ENCODE data around the gene NFAT5.
"Not testable (repeated sequence)": the region's sequence is repeated elsewhere in the genome, so short reads cannot be mapped to it uniquely, and the experiment has no call there.

NFAT5 gene

GRCh38 chr16:69626256-69626655 lies 60.5 kb downstream of the NFAT5 start:
- Histone ChIP-seq H3K9ac (ENCODE audit: insufficient read length, low read depth) (no peak overlapping the region), H3K36me3 (ENCODE audit: insufficient read depth, insufficient read length, low read length) (peaks cover 16% of the 10 kb centered on the region), H3K27me3 (ENCODE audit: insufficient read depth, insufficient read length) (no peaks in the 10 kb centered on the region), H3K9me3 (ENCODE audit: insufficient read depth, low read length) (no peaks in the 10 kb centered on the region), H3K4me1 (ENCODE audit: insufficient read depth, insufficient read length) (no peaks in the 10 kb centered on the region), H3K4me3 (ENCODE audit: insufficient read length, low read depth) (no peak overlapping the region)
- TF ChIP-seq SUZ12 (IDR thresholded peaks at IDR 0.05; ENCODE audit: extremely low read depth, insufficient read depth, insufficient read length) (no peak), ZNF274 (IDR thresholded peaks at IDR 0.05; ENCODE audit: low read depth, low read length) (no peak), YY1 (IDR thresholded peaks at IDR 0.05; ENCODE audit: insufficient read depth, insufficient read length) (no peak)
- no peak for DNase-seq (ENCODE audit: low read depth, low spot score)

GRCh38 chr16:69632828-69633227 lies 67.1 kb downstream of the NFAT5 start:
- no peak for DNase-seq (ENCODE audit: low read depth, low spot score)
- Histone ChIP-seq H3K4me1 (ENCODE audit: insufficient read depth, insufficient read length) (no peaks in the 10 kb centered on the region), H3K27me3 (ENCODE audit: insufficient read depth, insufficient read length) (no peaks in the 10 kb centered on the region), H3K36me3 (ENCODE audit: insufficient read depth, insufficient read length, low read length) (peaks cover 29% of the 10 kb centered on the region), H3K4me3 (ENCODE audit: insufficient read length, low read depth) (no peak overlapping the region), H3K9ac (ENCODE audit: insufficient read length, low read depth) (no peak overlapping the region), H3K9me3 (ENCODE audit: insufficient read depth, low read length) (peaks cover 12% of the 10 kb centered on the region; the same call in 1 of the 2 replicates)
- no peak for TF ChIP-seq SUZ12 (IDR thresholded peaks at IDR 0.05; ENCODE audit: extremely low read depth, insufficient read depth, insufficient read length)
- TF ChIP-seq ZNF274 (IDR thresholded peaks at IDR 0.05; ENCODE audit: low read depth, low read length), result no peak
- no peak for TF ChIP-seq YY1 (IDR thresholded peaks at IDR 0.05; ENCODE audit: insufficient read depth, insufficient read length)

GRCh38 chr16:69633375-69633774 lies 67.6 kb downstream of the NFAT5 start:
- Histone ChIP-seq H3K4me3 (ENCODE audit: insufficient read length, low read depth) (no peak overlapping the region), H3K9ac (ENCODE audit: insufficient read length, low read depth) (no peak overlapping the region), H3K36me3 (ENCODE audit: insufficient read depth, insufficient read length, low read length) (peaks cover 29% of the 10 kb centered on the region), H3K27me3 (ENCODE audit: insufficient read depth, insufficient read length) (no peaks in the 10 kb centered on the region), H3K9me3 (ENCODE audit: insufficient read depth, low read length) (peaks cover 12% of the 10 kb centered on the region; the same call in 1 of the 2 replicates), H3K4me1 (ENCODE audit: insufficient read depth, insufficient read length) (no peaks in the 10 kb centered on the region)
- DNase-seq (ENCODE audit: low read depth, low spot score), result no peak
- TF ChIP-seq ZNF274 (IDR thresholded peaks at IDR 0.05; ENCODE audit: low read depth, low read length), result no peak
- TF ChIP-seq SUZ12 (IDR thresholded peaks at IDR 0.05; ENCODE audit: extremely low read depth, insufficient read depth, insufficient read length), result no peak
- no peak for TF ChIP-seq YY1 (IDR thresholded peaks at IDR 0.05; ENCODE audit: insufficient read depth, insufficient read length)

GRCh38 chr16:69636563-69637146 lies 70.9 kb downstream of the NFAT5 start:
- H3K4me3 ChIP-seq (ENCODE audit: insufficient read length, low read depth), result not testable (repeated sequence)

GRCh38 chr16:69637206-69637865 lies 71.6 kb downstream of the NFAT5 start:
- Histone ChIP-seq H3K36me3 (ENCODE audit: insufficient read depth, insufficient read length, low read length) (peaks cover 24% of the 10 kb centered on the region), H3K9me3 (ENCODE audit: insufficient read depth, low read length) (peaks cover 12% of the 10 kb centered on the region; the same call in 1 of the 2 replicates)
- not testable (repeated sequence) for H3K9ac ChIP-seq (ENCODE audit: insufficient read length, low read depth); H3K4me3 ChIP-seq (ENCODE audit: insufficient read length, low read depth); DNase-seq (ENCODE audit: low read depth, low spot score); H3K4me1 ChIP-seq (ENCODE audit: insufficient read depth, insufficient read length); H3K27me3 ChIP-seq (ENCODE audit: insufficient read depth, insufficient read length)

More at GRCh38 chr16:69636563-69637146, 70.9 kb downstream of the NFAT5 start:
- H3K27me3 ChIP-seq (ENCODE audit: insufficient read depth, insufficient read length); H3K9ac ChIP-seq (ENCODE audit: insufficient read length, low read depth); DNase-seq (ENCODE audit: low read depth, low spot score); H3K4me1 ChIP-seq (ENCODE audit: insufficient read depth, insufficient read length): not testable (repeated sequence)
- Histone ChIP-seq H3K9me3 (ENCODE audit: insufficient read depth, low read length) (peaks cover 12% of the 10 kb centered on the region; the same call in 1 of the 2 replicates), H3K36me3 (ENCODE audit: insufficient read depth, insufficient read length, low read length) (peaks cover 24% of the 10 kb centered on the region)

- not testable (repeated sequence) for H3K9me3 ChIP-seq (ENCODE audit: insufficient read depth, low read length); DNase-seq (ENCODE audit: low read depth, low spot score); H3K4me1 ChIP-seq (ENCODE audit: insufficient read depth, insufficient read length); H3K4me3 ChIP-seq (ENCODE audit: insufficient read length, low read depth); H3K9ac ChIP-seq (ENCODE audit: insufficient read length, low read depth); H3K27me3 ChIP-seq (ENCODE audit: insufficient read depth, insufficient read length)
- H3K36me3 ChIP-seq (ENCODE audit: insufficient read depth, insufficient read length, low read length), result peaks cover 25% of the 10 kb centered on the region
These were observed 78.2 kb downstream of the NFAT5 start for GRCh38 chr16:69643997-69644396.

- H3K9ac ChIP-seq (ENCODE audit: insufficient read length, low read depth), result no peak overlapping the region
- peaks cover 33% of the 10 kb centered on the region for H3K36me3 ChIP-seq (ENCODE audit: insufficient read depth, insufficient read length, low read length)
- no peak for DNase-seq (ENCODE audit: low read depth, low spot score)
- no peak overlapping the region for H3K4me3 ChIP-seq (ENCODE audit: insufficient read length, low read depth)
- H3K4me1 ChIP-seq (ENCODE audit: insufficient read depth, insufficient read length), result no peaks in the 10 kb centered on the region
- H3K9me3 ChIP-seq (ENCODE audit: insufficient read depth, low read length), result no peaks in the 10 kb centered on the region
- TF ChIP-seq SUZ12 (IDR thresholded peaks at IDR 0.05; ENCODE audit: extremely low read depth, insufficient read depth, insufficient read length), result no peak
- no peak for TF ChIP-seq ZNF274 (IDR thresholded peaks at IDR 0.05; ENCODE audit: low read depth, low read length)
- no peak for TF ChIP-seq YY1 (IDR thresholded peaks at IDR 0.05; ENCODE audit: insufficient read depth, insufficient read length)
- H3K27me3 ChIP-seq (ENCODE audit: insufficient read depth, insufficient read length), result no peaks in the 10 kb centered on the region
These were observed 79.0 kb downstream of the NFAT5 start for GRCh38 chr16:69644790-69645189.

GRCh38 chr16:69647020-69647419 lies 81.3 kb downstream of the NFAT5 start:
- TF ChIP-seq ZNF274 (IDR thresholded peaks at IDR 0.05; ENCODE audit: low read depth, low read length) (no peak), YY1 (IDR thresholded peaks at IDR 0.05; ENCODE audit: insufficient read depth, insufficient read length) (no peak), SUZ12 (IDR thresholded peaks at IDR 0.05; ENCODE audit: extremely low read depth, insufficient read depth, insufficient read length) (no peak)
- Histone ChIP-seq H3K36me3 (ENCODE audit: insufficient read depth, insufficient read length, low read length) (peaks cover 42% of the 10 kb centered on the region), H3K4me3 (ENCODE audit: insufficient read length, low read depth) (no peak overlapping the region), H3K4me1 (ENCODE audit: insufficient read depth, insufficient read length) (no peaks in the 10 kb centered on the region), H3K27me3 (ENCODE audit: insufficient read depth, insufficient read length) (no peaks in the 10 kb centered on the region), H3K9ac (ENCODE audit: insufficient read length, low read depth) (no peak overlapping the region), H3K9me3 (ENCODE audit: insufficient read depth, low read length) (no peaks in the 10 kb centered on the region)
- no peak for DNase-seq (ENCODE audit: low read depth, low spot score)

All from NT2/D1 (cell line).